Cardiac atrium fibroblast (primary cell): ENCODE results near the gene RUFY1. TPM values are rescaled to one million over a fixed set of nuclear protein-coding genes. Genes with fewer than 3 reads are reported as not detected.

Experiments
- total RNA-seq: library from RNA; depleted of rRNA; stranded (reverse); fragments of >200 nt; gene quantifications from 2 replicates; pipeline ENCODE4 v1.2.3, GENCODE V29; 2015

The RUFY1 gene, protein sequence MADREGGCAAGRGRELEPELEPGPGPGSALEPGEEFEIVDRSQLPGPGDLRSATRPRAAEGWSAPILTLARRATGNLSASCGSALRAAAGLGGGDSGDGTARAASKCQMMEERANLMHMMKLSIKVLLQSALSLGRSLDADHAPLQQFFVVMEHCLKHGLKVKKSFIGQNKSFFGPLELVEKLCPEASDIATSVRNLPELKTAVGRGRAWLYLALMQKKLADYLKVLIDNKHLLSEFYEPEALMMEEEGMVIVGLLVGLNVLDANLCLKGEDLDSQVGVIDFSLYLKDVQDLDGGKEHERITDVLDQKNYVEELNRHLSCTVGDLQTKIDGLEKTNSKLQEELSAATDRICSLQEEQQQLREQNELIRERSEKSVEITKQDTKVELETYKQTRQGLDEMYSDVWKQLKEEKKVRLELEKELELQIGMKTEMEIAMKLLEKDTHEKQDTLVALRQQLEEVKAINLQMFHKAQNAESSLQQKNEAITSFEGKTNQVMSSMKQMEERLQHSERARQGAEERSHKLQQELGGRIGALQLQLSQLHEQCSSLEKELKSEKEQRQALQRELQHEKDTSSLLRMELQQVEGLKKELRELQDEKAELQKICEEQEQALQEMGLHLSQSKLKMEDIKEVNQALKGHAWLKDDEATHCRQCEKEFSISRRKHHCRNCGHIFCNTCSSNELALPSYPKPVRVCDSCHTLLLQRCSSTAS
- total RNA-seq, result 24.0 and 25.1 TPM in 2 replicates

DNA sequence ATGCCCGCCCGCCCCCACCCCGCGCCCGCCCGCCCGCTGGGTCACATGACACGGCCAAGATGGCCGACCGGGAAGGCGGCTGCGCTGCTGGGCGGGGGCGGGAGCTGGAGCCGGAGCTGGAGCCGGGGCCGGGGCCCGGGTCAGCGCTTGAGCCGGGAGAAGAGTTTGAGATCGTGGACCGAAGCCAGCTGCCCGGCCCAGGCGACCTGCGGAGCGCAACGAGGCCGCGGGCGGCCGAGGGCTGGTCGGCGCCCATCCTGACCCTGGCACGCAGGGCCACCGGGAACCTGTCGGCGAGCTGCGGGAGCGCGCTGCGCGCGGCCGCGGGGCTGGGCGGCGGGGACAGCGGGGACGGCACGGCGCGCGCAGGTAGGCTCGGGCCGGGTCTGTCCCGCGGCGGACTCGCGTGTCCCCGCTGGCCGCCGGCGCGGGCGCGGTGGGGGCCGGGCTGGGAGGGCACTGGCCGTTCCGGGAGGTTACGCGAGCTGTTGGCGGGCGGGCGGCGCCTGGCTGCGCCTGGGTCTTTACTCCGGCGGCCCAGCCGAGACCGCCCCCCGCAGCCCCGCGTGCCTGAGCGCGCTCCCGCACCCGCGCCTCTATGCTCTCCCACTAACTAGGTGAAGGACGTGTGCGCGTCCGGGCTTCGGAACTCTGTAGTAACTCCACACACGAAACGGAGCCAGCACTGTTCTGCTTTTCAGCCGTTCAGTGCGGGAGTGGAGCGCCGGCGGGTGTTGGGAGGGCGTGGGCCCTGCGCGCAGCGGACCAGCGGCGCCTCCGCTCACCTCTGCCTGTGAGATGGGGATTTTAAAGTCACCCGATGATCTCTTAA is at the start of gene RUFY1:
Gene RUFY1 (plus strand): TSS at position 44 of the 832 bp plus-strand sequence. CDS start 16 bp downstream, at position 60.

DNA sequence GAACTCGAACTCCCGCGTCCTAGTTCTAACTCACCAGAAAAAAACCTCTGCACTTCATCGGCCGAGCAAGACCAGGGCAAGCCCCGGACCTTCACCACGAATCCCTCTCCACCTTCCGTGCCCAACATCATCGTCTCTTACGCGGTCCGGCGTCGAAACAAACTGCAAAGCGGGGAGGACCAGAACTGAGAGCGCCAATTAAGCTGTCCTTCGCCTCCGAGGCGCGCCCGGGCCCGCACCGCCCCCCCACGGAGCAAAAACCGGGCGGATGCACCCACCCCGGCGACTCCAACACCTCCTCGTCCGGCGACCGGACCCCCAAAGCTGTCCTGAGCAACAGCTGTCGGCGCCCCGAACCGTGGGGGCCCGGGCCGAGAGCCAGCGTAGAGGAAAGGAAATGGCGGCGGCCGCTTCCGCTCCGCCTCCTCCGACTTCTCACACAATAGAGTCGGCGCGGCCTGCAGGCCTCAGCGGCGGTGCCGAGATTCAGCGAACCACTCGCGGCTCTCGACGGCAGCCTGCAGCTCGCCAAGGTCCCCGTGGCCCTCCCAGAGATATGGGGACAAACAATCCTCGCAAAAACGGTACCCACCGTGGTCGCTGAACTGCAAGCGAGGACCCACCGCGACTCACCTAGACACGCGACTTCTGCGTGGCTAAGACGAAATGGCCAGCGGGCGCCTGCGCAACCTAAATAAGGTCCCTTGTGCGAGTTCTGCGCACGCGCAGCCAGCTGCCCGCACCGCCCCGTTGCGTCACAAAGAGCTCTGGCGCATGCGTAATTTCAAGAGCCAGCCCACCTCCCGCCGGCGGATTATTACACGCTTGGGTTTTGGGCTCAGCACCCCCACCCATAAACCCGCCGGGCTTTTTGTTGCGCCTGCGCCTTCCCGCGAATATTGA is 72.9 kb downstream of the RUFY1 start, which contains the start of gene HNRNPH1:
Gene HNRNPH1 (minus strand): TSS at position 669 of the 903 bp plus-strand sequence. CDS start 538 bp downstream, at position 131.

Other genes starting within 250 kb of the RUFY1 start
- 157 and 162 TPM in 2 replicates for gene ADAMTS2, start 205.1 kb upstream of the RUFY1 start, total RNA-seq
- 169 and 209 TPM in 2 replicates for gene HNRNPH1, start 73.1 kb downstream of the RUFY1 start, total RNA-seq
- gene CBY3, start 130.5 kb downstream of the RUFY1 start, total RNA-seq, result not detected in 2 replicates
- gene CANX, start 148.4 kb downstream of the RUFY1 start, total RNA-seq, result 434 and 490 TPM in 2 replicates
- gene MAML1, start 182.3 kb downstream of the RUFY1 start, total RNA-seq, result 12.5 and 14.4 TPM in 2 replicates
- gene LTC4S, start 243.4 kb downstream of the RUFY1 start, total RNA-seq, result 9.9 and 13.9 TPM in 2 replicates